Stimulated activated CD8-positive, alpha-beta memory T cell treated with anti-CD3 and anti-CD28 coated beads, Interleukin-2, amount 100 ng/mL, for 48 hours (primary cell): ENCODE data around the gene DCTN4.
"Not testable (repeated sequence)": the region's sequence is repeated elsewhere in the genome, so short reads cannot be mapped to it uniquely, and the experiment has no call there.

Experiments used
- DNase-seq, 2 donors: peaks; one replicate each; pipeline ENCODE4 v3.0.0-alpha.2; 2020; ENCODE audit warnings: low read depth in 2 of 2

The DCTN4 gene

GRCh38 chr5:150758531-150759333 is at the start of gene DCTN4:
DCTN4 (minus strand) TSS chr5:150759017; CDS start chr5:150758993, 24 bp downstream.
- DNase-seq = peak; percentile 86 to 89

- DNase-seq = no peak
Measured at GRCh38 chr5:150804388-150804787, 45.6 kb upstream of the DCTN4 start.

- DNase-seq = no peak
Measured at GRCh38 chr5:150801117-150801927, 42.5 kb upstream of the DCTN4 start.

- DNase-seq = no peak
Measured at GRCh38 chr5:150797384-150797783, 38.6 kb upstream of the DCTN4 start.

GRCh38 chr5:150794927-150795326 is 36.1 kb upstream of the DCTN4 start:
- DNase-seq = no peak

GRCh38 chr5:150793423-150793888 is 34.6 kb upstream of the DCTN4 start:
- not testable (repeated sequence) for DNase-seq

- DNase-seq = no peak
Measured at GRCh38 chr5:150791536-150791935, 32.7 kb upstream of the DCTN4 start.

GRCh38 chr5:150789943-150790611 is 31.3 kb upstream of the DCTN4 start:
- peak; percentile 30 to 51 for DNase-seq

- DNase-seq = no peak
Measured at GRCh38 chr5:150789450-150789849, 30.6 kb upstream of the DCTN4 start.

- DNase-seq = no peak
Measured at GRCh38 chr5:150788977-150789376, 30.2 kb upstream of the DCTN4 start.

GRCh38 chr5:150787656-150788055 is 28.8 kb upstream of the DCTN4 start:
- no peak for DNase-seq

- no peak for DNase-seq
Measured at GRCh38 chr5:150786876-150787275, 28.1 kb upstream of the DCTN4 start.

- DNase-seq = no peak
Measured at GRCh38 chr5:150785950-150786349, 27.1 kb upstream of the DCTN4 start.

GRCh38 chr5:150783422-150783928 is 24.7 kb upstream of the DCTN4 start:
- DNase-seq = no peak

GRCh38 chr5:150782850-150783249 is 24.0 kb upstream of the DCTN4 start:
- DNase-seq = no peak

- DNase-seq = no peak
Measured at GRCh38 chr5:150781706-150782614, 23.1 kb upstream of the DCTN4 start.

- DNase-seq = no peak
Measured at GRCh38 chr5:150780816-150781221, 22.0 kb upstream of the DCTN4 start.

GRCh38 chr5:150780187-150780692 is 21.4 kb upstream of the DCTN4 start:
- peak in 1 of 2 donors; percentile 41 for DNase-seq

- no peak for DNase-seq
Measured at GRCh38 chr5:150779397-150780186, 20.8 kb upstream of the DCTN4 start.
